CD4-positive, alpha-beta T cell (primary cell): ENCODE data around the gene CPED1. TPM values are rescaled to one million over a fixed set of nuclear protein-coding genes. Genes with fewer than 3 reads are reported as not detected.

Experiments used
- ATAC-seq: fragments of 200-7000 bp; cut with Tn5 transposase; one replicate; pipeline ENCODE4 v1.10.0; 2022; ENCODE audit warnings: mild to moderate bottlenecking; ENCODE audit not compliant: poor library complexity
- CTCF ChIA-PET: fragments of 350-600 bp; sonication (Branson Sonifier 250); formaldehyde crosslinking; loops from one replicate; lab custom pipeline; 2021; ENCODE audit warnings: antibody characterized with exemption, inconsistent platforms; lab: Charles Lee
- POLR2A ChIA-PET: fragments of 350-600 bp; sonication (Branson Sonifier 250); formaldehyde crosslinking; loops from one replicate; lab custom pipeline; 2021; ENCODE audit warnings: antibody characterized with exemption, inconsistent platforms; lab: Charles Lee
- DNase-seq, 14 experiments: peaks; one replicate each; pipeline ENCODE4 v3.0.0-alpha.2; 2013 to 2020; ENCODE audit warnings: mixed read lengths in 2 of 14
- H3K27ac ChIP-seq, 2 donors: one replicate each; pipeline versions ENCODE4 v1.5.1 to v1.7.0; 2013; ENCODE audit warnings: low read length in 2 of 2, low read depth in 1 of 2, mild to moderate bottlenecking in 1 of 2
- H3K27me3 ChIP-seq, 2 experiments: 1 replicate in 1 of 2; 2 replicates in 1 of 2; pipeline versions ENCODE4 v1.6.1 to v1.7.0; 2013; ENCODE audit warnings: low read length in 2 of 2, control low read depth in 1 of 2, mild to moderate bottlenecking in 1 of 2, moderate library complexity in 1 of 2; ENCODE audit not compliant: insufficient read depth in 2 of 2, control insufficient read depth in 1 of 2
- H3K36me3 ChIP-seq: one replicate; pipeline ENCODE4 v1.6.1; 2013; ENCODE audit warnings: low read length, control low read depth; ENCODE audit not compliant: insufficient read depth
- H3K4me1 ChIP-seq: one replicate; pipeline ENCODE4 v1.6.1; 2013; ENCODE audit warnings: low read length, control low read depth; ENCODE audit not compliant: insufficient read depth
- H3K4me3 ChIP-seq: one replicate; pipeline ENCODE4 v1.5.1; 2013; ENCODE audit warnings: mild to moderate bottlenecking, low read length, moderate library complexity
- H3K9me3 ChIP-seq, 2 experiments: 1 replicate in 1 of 2; 2 replicates in 1 of 2; pipeline versions ENCODE4 v1.6.1 to v1.7.0; 2013; ENCODE audit warnings: low read length in 2 of 2, mild to moderate bottlenecking in 2 of 2, control low read depth in 1 of 2, moderate library complexity in 1 of 2; ENCODE audit not compliant: control insufficient read depth in 1 of 2, insufficient read depth in 1 of 2
- H3K27ac Mint-ChIP-seq: one replicate; pipeline ENCODE4 v1.8.0; 2020; ENCODE audit warnings: mixed read lengths
- H3K27me3 Mint-ChIP-seq: one replicate; pipeline ENCODE4 v1.8.0; 2021; ENCODE audit warnings: mixed read lengths
- H3K36me3 Mint-ChIP-seq: one replicate; pipeline ENCODE4 v1.8.0; 2021; ENCODE audit warnings: low read depth, mixed read lengths
- H3K4me1 Mint-ChIP-seq: one replicate; pipeline ENCODE4 v1.8.0; 2021; ENCODE audit warnings: low read depth, mixed read lengths
- H3K4me3 Mint-ChIP-seq: one replicate; pipeline ENCODE4 v1.8.0; 2020; ENCODE audit warnings: mild to moderate bottlenecking, mixed read lengths
- H3K9me3 Mint-ChIP-seq: one replicate; pipeline ENCODE4 v1.8.0; 2020; ENCODE audit warnings: mixed read lengths
- intact Hi-C, 2 experiments: fragments of 100-400 bp; cut with DNase I in 1 of 2; cut with micrococcal nuclease in 1 of 2; formaldehyde crosslinking; loops; one replicate each; pipeline versions ENCODE4 v1.15.1 to v1.9.0; 2023 to 2025; cut with DNase I, micrococcal nuclease
- total RNA-seq, 174 experiments: library from RNA in 2 of 174; stranded (reverse) in 2 of 174; gene quantifications; one replicate each; pipeline ENCODE4 v1.2.3 and lab custom pipeline; 2021 to 2026
- TF ChIP-seq, protein P1 (sequence below): fragments of 200-600 bp; IDR thresholded peaks from one replicate; pipeline ENCODE4 v1.8.0; 2022; ENCODE audit warnings: antibody characterized with exemption, mild to moderate bottlenecking

The CPED1 gene
- total RNA-seq, 2 experiments from 2014 or later, result 0.08 to 0.19 TPM

DNA sequence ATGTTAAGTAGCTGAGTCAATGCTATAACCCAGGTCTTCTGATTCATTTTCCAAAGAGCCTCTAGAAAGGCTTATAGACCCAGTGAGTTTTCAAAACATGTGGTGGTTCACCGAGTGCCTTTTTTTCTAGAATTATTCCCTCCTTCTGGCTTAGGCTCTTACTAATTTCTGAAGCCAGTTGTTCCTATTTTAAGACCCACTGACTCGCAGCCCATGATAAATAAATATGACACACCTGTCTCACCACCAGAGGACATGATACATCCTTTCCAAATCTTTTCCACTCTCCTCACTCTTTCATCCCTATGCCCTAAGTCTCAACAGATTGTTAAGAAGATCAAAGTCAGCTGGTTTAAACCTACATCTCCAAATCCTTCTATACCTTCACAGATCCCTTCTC lies 214.3 kb downstream of the CPED1 start:
- ChIA-PET CTCF (no interaction called here), POLR2A (no interaction called here)
- Histone ChIP-seq H3K27ac (no peak overlapping the region), H3K27me3 (no peaks in the 10 kb centered on the region), H3K9me3 (no peaks in the 10 kb centered on the region), H3K36me3 (no peaks in the 10 kb centered on the region), H3K4me3 (no peak overlapping the region), H3K4me1 (no peaks in the 10 kb centered on the region)
- H3K4me3 Mint-ChIP-seq, result no peak overlapping the region
- H3K4me1 Mint-ChIP-seq, result no peaks in the 10 kb centered on the region
- no peaks in the 10 kb centered on the region for H3K9me3 Mint-ChIP-seq
- DNase-seq (no peak), ATAC-seq (no peak)
- H3K36me3 Mint-ChIP-seq, result no peaks in the 10 kb centered on the region
- TF ChIP-seq, protein P1, sequence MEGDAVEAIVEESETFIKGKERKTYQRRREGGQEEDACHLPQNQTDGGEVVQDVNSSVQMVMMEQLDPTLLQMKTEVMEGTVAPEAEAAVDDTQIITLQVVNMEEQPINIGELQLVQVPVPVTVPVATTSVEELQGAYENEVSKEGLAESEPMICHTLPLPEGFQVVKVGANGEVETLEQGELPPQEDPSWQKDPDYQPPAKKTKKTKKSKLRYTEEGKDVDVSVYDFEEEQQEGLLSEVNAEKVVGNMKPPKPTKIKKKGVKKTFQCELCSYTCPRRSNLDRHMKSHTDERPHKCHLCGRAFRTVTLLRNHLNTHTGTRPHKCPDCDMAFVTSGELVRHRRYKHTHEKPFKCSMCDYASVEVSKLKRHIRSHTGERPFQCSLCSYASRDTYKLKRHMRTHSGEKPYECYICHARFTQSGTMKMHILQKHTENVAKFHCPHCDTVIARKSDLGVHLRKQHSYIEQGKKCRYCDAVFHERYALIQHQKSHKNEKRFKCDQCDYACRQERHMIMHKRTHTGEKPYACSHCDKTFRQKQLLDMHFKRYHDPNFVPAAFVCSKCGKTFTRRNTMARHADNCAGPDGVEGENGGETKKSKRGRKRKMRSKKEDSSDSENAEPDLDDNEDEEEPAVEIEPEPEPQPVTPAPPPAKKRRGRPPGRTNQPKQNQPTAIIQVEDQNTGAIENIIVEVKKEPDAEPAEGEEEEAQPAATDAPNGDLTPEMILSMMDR, result no peak
- peaks cover 7% of the 10 kb centered on the region for H3K27me3 Mint-ChIP-seq
- intact Hi-C loops, result no loop called here
- no peak overlapping the region for H3K27ac Mint-ChIP-seq

DNA sequence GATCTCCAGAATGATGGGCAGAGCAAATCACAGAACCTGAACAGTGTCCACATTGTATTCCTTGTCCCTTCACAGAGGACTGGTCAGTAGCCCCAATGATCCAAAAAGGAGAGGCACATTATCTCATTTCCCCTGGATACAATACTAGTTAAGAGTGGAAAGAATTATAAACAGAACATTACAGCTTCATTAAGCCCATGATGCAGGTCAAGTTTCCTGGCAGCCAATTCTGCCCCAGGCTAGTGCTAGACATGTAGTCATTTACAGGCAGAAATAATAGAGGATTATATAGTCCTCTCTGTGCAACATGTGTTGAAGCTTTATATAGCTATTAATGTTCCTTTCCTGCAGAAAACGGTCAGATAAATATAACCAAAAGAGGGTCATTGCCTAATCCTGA lies 216.0 kb downstream of the CPED1 start:
- intact Hi-C loops, result no loop called here
- H3K27ac Mint-ChIP-seq, result no peak overlapping the region

DNA sequence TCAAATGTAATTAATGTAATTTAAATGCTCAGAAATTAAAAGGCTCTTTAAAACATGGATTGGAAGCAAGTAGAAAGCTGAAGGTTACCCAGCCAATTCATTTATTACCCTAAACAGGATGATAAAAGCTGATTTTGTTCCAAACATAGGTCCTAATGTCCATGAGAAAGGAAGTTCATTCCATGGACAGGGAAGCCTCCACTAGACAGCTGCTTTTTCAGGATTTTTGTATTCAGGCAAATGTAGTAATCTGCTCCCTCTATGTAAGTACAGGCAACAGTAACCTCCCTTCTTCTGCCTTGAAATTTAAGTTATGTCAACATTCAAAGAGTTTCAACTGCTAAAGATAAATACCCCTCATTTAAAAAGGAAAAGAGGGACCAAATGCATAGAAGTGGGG lies 217.3 kb downstream of the CPED1 start:
- ChIA-PET CTCF (no interaction called here), POLR2A (no interaction called here)
- ATAC-seq, result no peak
- H3K4me1 Mint-ChIP-seq, result no peaks in the 10 kb centered on the region
- no peaks in the 10 kb centered on the region for H3K4me1 ChIP-seq
- no peaks in the 10 kb centered on the region for H3K36me3 ChIP-seq
- no peak for DNase-seq
- TF ChIP-seq, protein P1, result no peak
- H3K27ac ChIP-seq, result no peak overlapping the region
- no peak overlapping the region for H3K4me3 ChIP-seq
- no peaks in the 10 kb centered on the region for H3K36me3 Mint-ChIP-seq
- H3K4me3 Mint-ChIP-seq, result no peak overlapping the region
- H3K9me3 Mint-ChIP-seq, result no peaks in the 10 kb centered on the region
- H3K27me3 ChIP-seq, result no peaks in the 10 kb centered on the region
- intact Hi-C loops, result no loop called here
- no peak overlapping the region for H3K27ac Mint-ChIP-seq
- no peaks in the 10 kb centered on the region for H3K9me3 ChIP-seq
- H3K27me3 Mint-ChIP-seq, result no peaks in the 10 kb centered on the region

More for the DNA sequence above, 216.0 kb downstream of the CPED1 start:
- H3K27me3 Mint-ChIP-seq, result no peaks in the 10 kb centered on the region
- Histone ChIP-seq H3K9me3 (no peaks in the 10 kb centered on the region), H3K27ac (no peak overlapping the region), H3K36me3 (no peaks in the 10 kb centered on the region), H3K4me3 (no peak overlapping the region), H3K27me3 (no peaks in the 10 kb centered on the region), H3K4me1 (no peaks in the 10 kb centered on the region)
- POLR2A ChIA-PET, result no interaction called here
- H3K9me3 Mint-ChIP-seq, result no peaks in the 10 kb centered on the region
- CTCF ChIA-PET, result no interaction called here
- H3K4me1 Mint-ChIP-seq, result no peaks in the 10 kb centered on the region
- no peak overlapping the region for H3K4me3 Mint-ChIP-seq
- DNase-seq (no peak), ATAC-seq (no peak)
- TF ChIP-seq, protein P1, result no peak
- H3K36me3 Mint-ChIP-seq, result no peaks in the 10 kb centered on the region
